H9 (cell line): Measurements from ENCODE around the gene BZW2. TPM values are rescaled to one million over a fixed set of nuclear protein-coding genes. Genes with fewer than 3 reads are reported as not detected.

Experiments
- DNase-seq: peaks from one replicate; pipeline ENCODE4 v3.0.0-alpha.2; 2017
- H2AFZ ChIP-seq: one replicate; pipeline ENCODE4 v1.6.1; 2013; ENCODE audit warnings: mild to moderate bottlenecking, low read length, control low read depth, moderate library complexity
- H2AK5ac ChIP-seq: 2 replicates; pipeline ENCODE4 v1.6.1; 2013; ENCODE audit warnings: low read length, control low read depth, mixed read lengths; ENCODE audit not compliant: insufficient read length
- H2BK120ac ChIP-seq: one replicate; pipeline ENCODE4 v1.6.1; 2013; ENCODE audit warnings: low read depth, mild to moderate bottlenecking, low read length, control low read depth, inconsistent platforms; ENCODE audit not compliant: poor library complexity, severe bottlenecking
- H2BK12ac ChIP-seq: 2 replicates; pipeline ENCODE4 v1.6.1; 2013; ENCODE audit warnings: low read length, control low read depth, mixed read lengths, low read depth; ENCODE audit not compliant: insufficient read length
- H2BK15ac ChIP-seq: 2 replicates; pipeline ENCODE4 v1.6.1; 2013; ENCODE audit warnings: low read depth, low read length, control low read depth
- H2BK20ac ChIP-seq: one replicate; pipeline ENCODE4 v1.6.1; 2013; ENCODE audit warnings: low read depth, mild to moderate bottlenecking, low read length, control low read depth, inconsistent platforms; ENCODE audit not compliant: poor library complexity, severe bottlenecking
- H2BK5ac ChIP-seq: 2 replicates; pipeline ENCODE4 v1.6.1; 2013; ENCODE audit warnings: low read length, control low read depth, mixed read lengths; ENCODE audit not compliant: insufficient read length
- H3K14ac ChIP-seq: 2 replicates; pipeline ENCODE4 v1.6.1; 2013; ENCODE audit warnings: low read length, control low read depth; ENCODE audit not compliant: insufficient read depth
- H3K18ac ChIP-seq: 2 replicates; pipeline ENCODE4 v1.6.1; 2013; ENCODE audit warnings: low read depth, mild to moderate bottlenecking, mixed read lengths, low read length, control low read depth; ENCODE audit not compliant: insufficient read length
- H3K23ac ChIP-seq: 2 replicates; pipeline ENCODE4 v1.6.1; 2013; ENCODE audit warnings: low read length, control low read depth, mixed read lengths, low read depth; ENCODE audit not compliant: insufficient read length
- H3K23me2 ChIP-seq: 2 replicates; pipeline ENCODE4 v1.6.1; 2013; ENCODE audit warnings: low read depth, mild to moderate bottlenecking, mixed read lengths, low read length, control low read depth; ENCODE audit not compliant: insufficient read length, poor library complexity, severe bottlenecking
- H3K27ac ChIP-seq: 2 replicates; pipeline ENCODE4 v1.5.1; 2013; ENCODE audit warnings: low read length, control low read depth, mixed read lengths, low read depth; ENCODE audit not compliant: insufficient read length
- H3K27me3 ChIP-seq: 2 replicates; pipeline ENCODE4 v1.6.1; 2013; ENCODE audit warnings: low read length, control low read depth, inconsistent platforms; ENCODE audit not compliant: insufficient read depth
- H3K4ac ChIP-seq: 2 replicates; pipeline ENCODE4 v1.6.1; 2013; ENCODE audit warnings: low read depth, mild to moderate bottlenecking, control low read depth, inconsistent platforms, low read length, moderate library complexity
- H3K4me1 ChIP-seq: 2 replicates; pipeline ENCODE4 v1.6.1; 2013; ENCODE audit warnings: low read length, control low read depth, inconsistent platforms; ENCODE audit not compliant: insufficient read depth
- H3K4me2 ChIP-seq: 2 replicates; pipeline ENCODE4 v1.6.1; 2013; ENCODE audit warnings: low read length, control low read depth, mixed read lengths; ENCODE audit not compliant: insufficient read length, insufficient read depth
- H3K56ac ChIP-seq: 2 replicates; pipeline ENCODE4 v1.6.1; 2013; ENCODE audit warnings: low read depth, mild to moderate bottlenecking, mixed read lengths, low read length, control low read depth; ENCODE audit not compliant: insufficient read length
- H3K79me1 ChIP-seq: 2 replicates; pipeline ENCODE4 v1.6.1; 2013; ENCODE audit warnings: low read depth, mild to moderate bottlenecking, moderate library complexity, low read length, control low read depth, inconsistent platforms; ENCODE audit not compliant: insufficient read depth, poor library complexity, severe bottlenecking
- H3K79me2 ChIP-seq: 2 replicates; pipeline ENCODE4 v1.6.1; 2013; ENCODE audit warnings: low read length, control low read depth, inconsistent platforms; ENCODE audit not compliant: insufficient read depth
- H3K9ac ChIP-seq: 2 replicates; pipeline ENCODE4 v1.6.1; 2013; ENCODE audit warnings: low read length, control low read depth, mixed read lengths; ENCODE audit not compliant: insufficient read length; ENCODE audit errors: extremely low read depth
- H3K9me3 ChIP-seq: one replicate; pipeline ENCODE4 v1.6.1; 2013; ENCODE audit warnings: low read depth, low read length, inconsistent platforms; ENCODE audit not compliant: control insufficient read depth
- H3T11ph ChIP-seq: one replicate; pipeline ENCODE4 v1.6.1; 2013; ENCODE audit warnings: mild to moderate bottlenecking, low read length, control low read depth, inconsistent platforms
- H4K20me1 ChIP-seq: one replicate; pipeline ENCODE4 v1.6.1; 2013; ENCODE audit not compliant: control insufficient read depth, insufficient read length, insufficient read depth
- H4K5ac ChIP-seq: 2 replicates; pipeline ENCODE4 v1.6.1; 2013; ENCODE audit warnings: low read depth, mild to moderate bottlenecking, mixed read lengths, low read length, control low read depth; ENCODE audit not compliant: insufficient read length
- H4K8ac ChIP-seq: replicated peaks from 2 replicates; pipeline ENCODE4 v1.6.1; 2013; ENCODE audit warnings: low read length, control low read depth, mixed read lengths, low read depth; ENCODE audit not compliant: insufficient read length
- H4K91ac ChIP-seq: 2 replicates; pipeline ENCODE4 v1.6.1; 2013; ENCODE audit warnings: low read depth, mild to moderate bottlenecking, moderate library complexity, mixed read lengths, low read length, control low read depth; ENCODE audit not compliant: insufficient read length
- H3K27ac Mint-ChIP-seq, 3 experiments: 2 replicates in 2 of 3; 3 replicates in 1 of 3; pipeline ENCODE4 v1.8.0; 2020 to 2021; ENCODE audit warnings: mixed read lengths in 3 of 3, mild to moderate bottlenecking in 1 of 3, moderate library complexity in 1 of 3
- H3K27me3 Mint-ChIP-seq: 2 replicates; pipeline ENCODE4 v1.8.0; 2021; ENCODE audit warnings: low read depth, mild to moderate bottlenecking, moderate library complexity, mixed read lengths
- H3K36me3 Mint-ChIP-seq, 3 experiments: 2 replicates in 2 of 3; 3 replicates in 1 of 3; pipeline ENCODE4 v1.8.0; 2020 to 2021; ENCODE audit warnings: low read depth in 3 of 3, mixed read lengths in 3 of 3; ENCODE audit not compliant: insufficient read depth in 1 of 3
- H3K4me1 Mint-ChIP-seq, 2 experiments: 2 replicates each; pipeline ENCODE4 v1.8.0; 2020; ENCODE audit warnings: mixed read lengths in 2 of 2
- H3K4me3 Mint-ChIP-seq, 2 experiments: 2 replicates in 1 of 2; 3 replicates in 1 of 2; pipeline ENCODE4 v1.8.0; 2020 to 2021; ENCODE audit warnings: mild to moderate bottlenecking in 2 of 2, mixed read lengths in 2 of 2, moderate library complexity in 1 of 2
- H3K9me3 Mint-ChIP-seq, 2 experiments: 2 replicates in 1 of 2; 3 replicates in 1 of 2; pipeline ENCODE4 v1.8.0; 2020; ENCODE audit warnings: mild to moderate bottlenecking in 2 of 2, mixed read lengths in 2 of 2, moderate library complexity in 1 of 2
- WGBS: extraction: QIAGEN DNeasy Blood & Tissue Kit; methylation state at CpG from one replicate; pipeline ENCODE4 v1.1.7; 2013; ENCODE audit warnings: missing lambda C conversion rate, low lambda C conversion rate, mixed read lengths; ENCODE audit not compliant: insufficient read length; ENCODE audit errors: extremely low coverage; 5-methylcytosine and 5-hydroxymethylcytosine counted together
- total RNA-seq: library from RNA; stranded (reverse); gene quantifications from 2 replicates; pipeline ENCODE4 v1.2.1, GENCODE V29; 2021
- TF ChIP-seq, protein P1 (sequence below): fragments of 200-600 bp; sonication (generic); conservative IDR thresholded peaks from 3 replicates; pipeline ENCODE4 v1.8.0; 2021; ENCODE audit warnings: antibody characterized with exemption, mild to moderate bottlenecking

Gene BZW2
- total RNA-seq, 1 experiment from 2014 or later, result 64.6 TPM

DNA sequence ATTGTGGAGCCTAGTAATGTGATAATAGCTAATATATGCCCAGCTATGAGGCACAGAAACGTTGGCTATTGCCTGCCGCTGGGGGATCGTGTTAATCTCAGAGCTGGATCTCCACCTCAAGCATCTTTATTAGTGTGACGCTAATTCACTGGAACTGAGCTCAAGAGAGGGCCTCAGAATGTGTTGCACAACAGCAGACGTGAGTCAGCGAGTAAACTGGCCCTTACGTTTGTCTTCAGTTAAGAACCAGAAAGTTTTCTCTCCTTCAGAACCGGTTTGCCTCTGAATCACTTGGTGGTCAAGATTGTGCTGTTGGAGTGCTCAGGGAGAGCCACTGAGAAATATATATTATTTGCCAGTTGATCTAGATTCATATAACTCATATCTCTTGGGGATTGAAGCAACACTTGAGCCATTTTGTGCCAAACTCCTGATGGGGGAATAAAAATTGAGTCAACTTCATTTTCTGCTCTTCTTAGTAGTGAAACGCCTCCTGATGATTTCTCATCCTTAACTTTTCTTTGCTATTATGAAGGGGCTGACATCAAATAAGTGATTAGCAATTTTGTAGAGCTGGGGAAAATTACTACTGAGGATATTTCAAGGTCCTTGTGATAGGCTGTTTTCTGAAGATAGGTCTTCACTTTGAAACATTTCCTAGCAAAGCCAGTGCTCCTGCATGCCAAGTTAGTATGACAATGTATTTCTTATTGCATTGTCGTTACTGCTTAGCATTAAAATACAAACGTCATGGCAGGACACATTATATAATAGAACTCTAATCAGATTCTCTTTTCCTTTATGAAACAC, 22.3 kb downstream of the BZW2 start:
- H2BK5ac ChIP-seq, result no peak overlapping the region
- Mint-ChIP-seq H3K4me3 (no peak overlapping the region; a peak in 1 of 5 replicates), H3K36me3 (peaks cover 24 to 41% (median 30%) of the 10 kb centered on the region in 3 experiments), H3K9me3 (no peaks in the 10 kb centered on the region), H3K4me1 (peaks cover 34 to 36% of the 10 kb centered on the region in 2 experiments), H3K27ac (peak overlapping the region in 2 of 3 experiments; percentile 67 to 68; a peak in 6 of 7 replicates), H3K27me3 (no peaks in the 10 kb centered on the region)
- no peak overlapping the region for H3K9ac ChIP-seq
- TF ChIP-seq, protein P1, sequence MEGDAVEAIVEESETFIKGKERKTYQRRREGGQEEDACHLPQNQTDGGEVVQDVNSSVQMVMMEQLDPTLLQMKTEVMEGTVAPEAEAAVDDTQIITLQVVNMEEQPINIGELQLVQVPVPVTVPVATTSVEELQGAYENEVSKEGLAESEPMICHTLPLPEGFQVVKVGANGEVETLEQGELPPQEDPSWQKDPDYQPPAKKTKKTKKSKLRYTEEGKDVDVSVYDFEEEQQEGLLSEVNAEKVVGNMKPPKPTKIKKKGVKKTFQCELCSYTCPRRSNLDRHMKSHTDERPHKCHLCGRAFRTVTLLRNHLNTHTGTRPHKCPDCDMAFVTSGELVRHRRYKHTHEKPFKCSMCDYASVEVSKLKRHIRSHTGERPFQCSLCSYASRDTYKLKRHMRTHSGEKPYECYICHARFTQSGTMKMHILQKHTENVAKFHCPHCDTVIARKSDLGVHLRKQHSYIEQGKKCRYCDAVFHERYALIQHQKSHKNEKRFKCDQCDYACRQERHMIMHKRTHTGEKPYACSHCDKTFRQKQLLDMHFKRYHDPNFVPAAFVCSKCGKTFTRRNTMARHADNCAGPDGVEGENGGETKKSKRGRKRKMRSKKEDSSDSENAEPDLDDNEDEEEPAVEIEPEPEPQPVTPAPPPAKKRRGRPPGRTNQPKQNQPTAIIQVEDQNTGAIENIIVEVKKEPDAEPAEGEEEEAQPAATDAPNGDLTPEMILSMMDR, result no peak
- WGBS, result no CpG with 5 or more reads among the region's 11 CpGs
- no peak overlapping the region for H3K23ac ChIP-seq
- no peak overlapping the region for H3K14ac ChIP-seq
- H3K79me2 ChIP-seq, result no peaks in the 10 kb centered on the region; the same call in 1 of the 2 replicates
- no peak overlapping the region for H4K8ac ChIP-seq
- no peak overlapping the region for H3K4ac ChIP-seq
- no peak overlapping the region for H3K18ac ChIP-seq
- no peak overlapping the region for H3K4me2 ChIP-seq
- no peaks in the 10 kb centered on the region for H3K9me3 ChIP-seq
- H4K20me1 ChIP-seq, result no peaks in the 10 kb centered on the region
- H3K27me3 ChIP-seq, result no peaks in the 10 kb centered on the region
- H2BK15ac ChIP-seq, result no peak overlapping the region
- H3K79me1 ChIP-seq, result no peaks in the 10 kb centered on the region
- no peak overlapping the region for H2AK5ac ChIP-seq
- no peak overlapping the region for H4K5ac ChIP-seq
- H3K4me1 ChIP-seq, result peaks cover 3% of the 10 kb centered on the region; the same call in 1 of the 2 replicates
- no peak overlapping the region for H2BK120ac ChIP-seq
- H3T11ph ChIP-seq, result no peak overlapping the region
- H3K23me2 ChIP-seq, result no peaks in the 10 kb centered on the region
- H2BK20ac ChIP-seq, result no peak overlapping the region
- no peak overlapping the region for H2AFZ ChIP-seq
- H3K56ac ChIP-seq, result no peak overlapping the region
- no peak overlapping the region for H3K27ac ChIP-seq
- H2BK12ac ChIP-seq, result no peak overlapping the region
- DNase-seq, result no peak
- H4K91ac ChIP-seq, result no peak overlapping the region
